C4-2B (cell line): Measurements from ENCODE around the gene GALNT2.

Experiments
- H3K27ac ChIP-seq: fragments of 450-650 bp; 2 replicates; pipeline ENCODE4 v1.5.1; 2017
- ZFX ChIP-seq: fragments of 450-650 bp; IDR thresholded peaks from 2 replicates; pipeline ENCODE4 v1.6.1; 2017
- TF ChIP-seq, protein P1 (sequence below): fragments of 450-650 bp; conservative IDR thresholded peaks from 2 replicates; pipeline ENCODE4 v1.5.1; 2017; ENCODE audit warnings: mild to moderate bottlenecking

GALNT2 gene

DNA sequence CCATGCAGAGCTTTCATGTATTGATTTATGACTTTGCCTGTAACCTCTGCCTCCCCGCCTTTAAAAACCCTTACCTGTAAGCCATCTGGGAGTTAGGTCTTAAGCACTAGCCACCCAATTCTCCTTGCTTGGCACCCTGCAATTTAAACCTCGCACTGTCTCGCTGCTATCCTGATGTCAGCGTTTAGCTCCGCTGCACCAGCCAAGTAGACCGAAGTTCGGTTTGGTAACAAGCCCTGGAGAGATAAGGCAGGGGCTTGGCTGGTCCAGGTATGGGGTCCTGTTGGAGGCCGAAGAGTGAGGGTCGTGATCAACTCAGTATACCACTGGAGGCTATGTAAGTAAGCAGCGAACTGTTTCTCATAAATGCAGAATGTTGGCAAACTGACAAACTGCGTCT lies 64.4 kb downstream of the GALNT2 start:
- TF ChIP-seq, protein P1, sequence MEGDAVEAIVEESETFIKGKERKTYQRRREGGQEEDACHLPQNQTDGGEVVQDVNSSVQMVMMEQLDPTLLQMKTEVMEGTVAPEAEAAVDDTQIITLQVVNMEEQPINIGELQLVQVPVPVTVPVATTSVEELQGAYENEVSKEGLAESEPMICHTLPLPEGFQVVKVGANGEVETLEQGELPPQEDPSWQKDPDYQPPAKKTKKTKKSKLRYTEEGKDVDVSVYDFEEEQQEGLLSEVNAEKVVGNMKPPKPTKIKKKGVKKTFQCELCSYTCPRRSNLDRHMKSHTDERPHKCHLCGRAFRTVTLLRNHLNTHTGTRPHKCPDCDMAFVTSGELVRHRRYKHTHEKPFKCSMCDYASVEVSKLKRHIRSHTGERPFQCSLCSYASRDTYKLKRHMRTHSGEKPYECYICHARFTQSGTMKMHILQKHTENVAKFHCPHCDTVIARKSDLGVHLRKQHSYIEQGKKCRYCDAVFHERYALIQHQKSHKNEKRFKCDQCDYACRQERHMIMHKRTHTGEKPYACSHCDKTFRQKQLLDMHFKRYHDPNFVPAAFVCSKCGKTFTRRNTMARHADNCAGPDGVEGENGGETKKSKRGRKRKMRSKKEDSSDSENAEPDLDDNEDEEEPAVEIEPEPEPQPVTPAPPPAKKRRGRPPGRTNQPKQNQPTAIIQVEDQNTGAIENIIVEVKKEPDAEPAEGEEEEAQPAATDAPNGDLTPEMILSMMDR: no peak
- H3K27ac ChIP-seq: no peak overlapping the region

DNA sequence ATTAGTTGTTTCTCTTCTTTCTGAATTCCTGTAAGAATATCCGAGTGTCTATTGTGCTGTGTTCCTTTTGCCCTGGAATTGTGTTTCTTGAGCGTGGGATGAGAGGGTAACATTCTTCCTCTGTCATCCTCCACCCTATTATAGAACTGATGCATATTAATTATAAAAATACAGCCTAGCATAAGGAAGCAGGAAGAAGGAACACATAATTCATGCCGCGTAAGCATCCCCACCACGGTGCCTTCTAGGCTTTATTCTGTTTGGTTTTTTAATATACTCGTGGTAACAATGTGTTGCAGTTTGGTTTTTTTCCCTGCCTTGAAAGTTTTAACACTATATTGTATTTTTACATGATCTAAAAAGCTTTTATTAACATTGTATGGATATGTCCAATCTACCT lies 65.7 kb downstream of the GALNT2 start:
- no peak overlapping the region for H3K27ac ChIP-seq
- TF ChIP-seq, protein P1: no peak
- TF ChIP-seq ZFX: no peak

DNA sequence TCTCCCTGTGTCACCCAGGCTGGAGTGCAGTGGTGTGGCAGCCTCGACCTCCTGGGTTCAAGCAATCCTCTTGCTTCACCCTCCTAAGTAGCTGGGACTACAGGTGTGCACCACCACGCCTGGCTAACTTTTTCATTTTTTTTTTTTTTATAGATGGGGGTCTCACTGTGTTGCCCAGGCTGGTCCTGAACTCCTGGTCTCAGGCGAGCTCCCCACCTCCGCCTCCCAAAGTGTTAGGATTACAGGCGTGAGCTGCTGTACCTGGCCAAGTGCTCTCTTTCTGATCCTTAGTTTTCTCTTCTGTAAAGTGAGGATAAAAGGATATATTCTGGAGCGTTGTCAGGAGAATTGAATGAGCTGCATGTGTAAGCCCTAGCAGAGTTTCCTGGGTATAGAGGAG lies 68.7 kb downstream of the GALNT2 start:
- TF ChIP-seq, protein P1: no peak
- TF ChIP-seq ZFX: no peak
- no peak overlapping the region for H3K27ac ChIP-seq

DNA sequence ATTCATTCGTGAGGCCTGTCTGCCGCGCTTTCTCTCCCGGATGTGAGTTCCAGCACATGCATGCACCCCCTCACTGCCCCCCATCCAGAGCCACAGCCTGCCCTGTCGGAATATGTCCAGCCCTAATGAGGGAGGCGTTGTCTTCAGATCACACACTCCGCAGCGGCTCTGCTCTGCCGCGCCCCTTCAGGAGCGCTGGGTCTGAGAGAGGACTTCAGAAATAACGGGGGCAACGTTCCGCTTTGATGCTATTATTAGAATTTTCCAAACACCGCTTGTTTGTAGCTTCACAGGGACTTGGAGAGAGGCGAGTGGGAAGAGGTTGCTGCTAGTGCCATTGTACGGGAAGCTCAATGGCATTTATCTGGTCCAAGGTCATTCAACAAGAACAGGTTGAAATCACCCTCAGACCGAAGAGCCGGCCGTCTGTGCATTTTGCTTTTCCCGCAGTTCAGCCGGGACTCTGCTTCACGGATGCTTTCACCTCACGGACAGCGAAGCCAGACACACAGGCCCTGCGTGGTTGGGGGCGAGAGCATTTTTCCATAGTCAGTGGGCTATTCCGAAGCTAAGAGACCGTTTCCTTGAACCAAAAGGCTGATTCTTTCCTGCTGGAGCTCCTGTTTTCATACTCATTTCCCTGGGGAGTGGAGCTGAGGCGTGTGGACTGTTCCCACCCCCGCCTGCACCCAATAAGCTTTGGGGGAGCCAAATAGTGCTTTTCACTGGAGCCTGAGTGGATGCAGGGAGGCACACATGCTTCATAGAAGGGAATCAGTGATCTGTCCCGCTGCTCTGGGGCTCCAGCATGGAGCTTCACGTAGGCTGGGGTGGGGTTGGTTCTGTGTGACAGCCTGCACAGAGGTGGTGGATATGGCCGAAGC lies 69.7 kb downstream of the GALNT2 start:
- TF ChIP-seq ZFX: no peak
- TF ChIP-seq, protein P1: no peak
- no peak overlapping the region for H3K27ac ChIP-seq

DNA sequence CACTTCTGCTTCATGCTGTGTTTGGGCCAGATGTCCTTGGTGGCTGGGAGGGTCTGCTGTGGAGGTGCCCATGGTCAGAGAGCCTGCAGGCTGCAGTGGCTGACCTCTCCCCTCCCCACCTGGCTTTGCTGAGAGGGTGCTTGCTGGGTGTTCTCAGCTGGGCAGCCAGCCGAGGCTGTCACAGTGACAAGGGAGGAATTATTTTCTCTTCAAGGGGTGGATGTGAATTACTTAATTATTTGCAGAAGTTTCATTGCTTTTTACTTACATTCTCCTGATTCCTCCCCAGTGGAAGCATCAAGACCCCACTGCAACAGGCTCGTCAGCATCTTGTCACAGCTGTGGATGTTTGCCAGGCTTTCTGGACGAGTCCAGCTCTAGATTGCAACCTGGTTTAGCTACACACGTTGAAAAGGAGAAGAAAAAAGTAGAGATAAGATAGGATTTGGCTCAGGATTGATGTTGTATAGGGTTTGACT lies 70.3 kb downstream of the GALNT2 start:
- TF ChIP-seq ZFX: no peak
- TF ChIP-seq, protein P1: no peak
- no peak overlapping the region for H3K27ac ChIP-seq

DNA sequence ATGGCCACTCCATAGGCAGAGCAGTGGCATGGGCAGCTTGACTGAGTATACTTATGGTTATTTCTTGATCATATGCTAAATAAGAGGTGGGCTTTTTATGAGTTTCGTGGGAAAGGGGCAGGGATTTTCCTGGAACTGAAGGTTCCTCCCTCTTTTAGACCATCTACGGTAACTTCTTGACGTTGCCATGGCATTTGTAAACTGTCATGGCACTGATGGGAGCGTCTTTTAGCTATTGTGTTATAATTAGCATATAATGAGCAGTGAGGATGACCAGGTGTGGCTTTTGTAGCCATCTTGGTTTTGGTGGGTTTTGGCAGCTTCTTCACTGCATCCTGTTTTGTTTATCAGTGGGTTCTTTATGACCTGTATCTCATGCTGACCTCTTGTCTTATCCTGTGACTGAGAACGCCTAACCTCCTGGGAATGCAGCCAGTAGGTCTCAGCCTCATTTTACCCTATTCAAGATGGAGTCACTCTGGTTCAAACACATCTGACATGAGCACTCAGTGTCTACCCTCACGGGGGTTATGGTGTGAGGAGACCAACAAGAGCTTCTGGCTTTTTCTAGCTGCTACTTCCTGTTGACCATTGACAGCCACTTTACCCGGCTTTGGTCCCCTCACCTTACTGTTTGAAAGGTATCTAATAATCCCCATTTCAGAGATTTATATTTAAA lies 71.7 kb downstream of the GALNT2 start:
- TF ChIP-seq, protein P1: no peak
- TF ChIP-seq ZFX: no peak
- no peak overlapping the region for H3K27ac ChIP-seq

DNA sequence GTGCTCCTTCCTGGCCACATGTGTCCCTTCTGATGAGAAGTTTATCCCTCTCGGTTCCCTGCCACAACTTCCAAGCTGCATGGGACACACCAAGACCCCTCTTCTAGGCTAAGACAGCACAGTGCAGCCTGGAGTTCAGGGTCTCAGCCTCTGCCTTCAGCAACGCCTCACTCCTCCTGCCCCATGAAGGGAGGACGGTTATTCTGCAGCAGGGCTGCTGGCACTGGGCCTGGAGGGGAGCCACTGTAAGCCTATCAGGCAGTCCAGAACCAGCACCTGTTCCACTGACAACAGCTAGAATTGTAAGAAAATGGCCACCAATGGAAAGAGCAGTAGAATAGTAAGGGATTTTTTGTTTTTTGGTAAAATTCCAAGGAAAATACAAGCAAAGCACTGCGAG lies 72.3 kb downstream of the GALNT2 start:
- TF ChIP-seq ZFX: no peak
- TF ChIP-seq, protein P1: no peak
- H3K27ac ChIP-seq: no peak overlapping the region
